Effector memory CD4-positive, alpha-beta T cell (primary cell): ENCODE data around the gene DPP10.

Source experiments
- DNase-seq, 3 donors: peaks; one replicate each; pipeline ENCODE4 v3.0.0-alpha.2; 2020
- H3K27ac ChIP-seq: 2 replicates; pipeline ENCODE4 v1.7.0; 2013; ENCODE audit warnings: mild to moderate bottlenecking, low read length, moderate library complexity; ENCODE audit not compliant: insufficient read depth, poor library complexity, severe bottlenecking
- H3K27me3 ChIP-seq: replicated peaks from 2 replicates; pipeline ENCODE4 v1.7.0; 2013; ENCODE audit warnings: mild to moderate bottlenecking, low read length; ENCODE audit not compliant: insufficient read depth, control insufficient read depth, poor library complexity, severe bottlenecking
- H3K36me3 ChIP-seq: 2 replicates; pipeline ENCODE4 v1.7.0; 2013; ENCODE audit warnings: mild to moderate bottlenecking, low read length, moderate library complexity; ENCODE audit not compliant: control insufficient read depth, insufficient read depth
- H3K4me1 ChIP-seq: 2 replicates; pipeline ENCODE4 v1.7.0; 2013; ENCODE audit warnings: low read length, mild to moderate bottlenecking; ENCODE audit not compliant: control insufficient read depth, insufficient read depth, poor library complexity, severe bottlenecking
- H3K4me3 ChIP-seq: 2 replicates; pipeline ENCODE4 v1.7.0; 2013; ENCODE audit warnings: low read length, low read depth, mild to moderate bottlenecking; ENCODE audit not compliant: insufficient read depth, poor library complexity, severe bottlenecking
- H3K9me3 ChIP-seq: 2 replicates; pipeline ENCODE4 v1.7.0; 2013; ENCODE audit warnings: mild to moderate bottlenecking, low read length, moderate library complexity; ENCODE audit not compliant: control insufficient read depth

Gene DPP10

GRCh38 chr2:115196587-115196986, 754.1 kb downstream of the DPP10 start:
- no peaks in the 10 kb centered on the region for H3K4me1 ChIP-seq
- no peaks in the 10 kb centered on the region for H3K36me3 ChIP-seq
- no peak overlapping the region for H3K27ac ChIP-seq
- DNase-seq, result no peak
- no peaks in the 10 kb centered on the region for H3K27me3 ChIP-seq
- no peaks in the 10 kb centered on the region for H3K9me3 ChIP-seq
- no peak overlapping the region for H3K4me3 ChIP-seq

DNA sequence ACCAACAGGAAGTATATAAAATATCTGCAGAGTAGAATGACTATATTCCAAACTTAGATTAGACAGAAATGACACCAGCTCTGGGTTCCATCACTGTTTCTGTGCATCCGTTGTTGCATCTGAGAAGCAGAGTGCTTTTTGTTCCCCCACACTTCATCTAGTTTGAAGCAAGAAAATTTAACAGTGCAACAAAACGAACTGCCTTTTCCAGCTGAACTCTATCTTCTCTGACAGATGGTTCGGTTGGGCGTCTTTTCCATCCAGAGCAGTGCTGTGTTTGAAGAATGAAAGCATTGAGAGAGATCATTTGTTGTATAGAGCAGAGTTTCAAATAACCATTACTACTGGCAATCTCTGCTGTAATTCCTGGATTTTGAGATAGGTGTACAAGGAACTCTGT, 757.5 kb downstream of the DPP10 start:
- H3K9me3 ChIP-seq, result no peaks in the 10 kb centered on the region
- no peak for DNase-seq
- no peaks in the 10 kb centered on the region for H3K27me3 ChIP-seq
- no peaks in the 10 kb centered on the region for H3K36me3 ChIP-seq
- no peak overlapping the region for H3K4me3 ChIP-seq
- no peak overlapping the region for H3K27ac ChIP-seq
- H3K4me1 ChIP-seq, result no peaks in the 10 kb centered on the region

DNA sequence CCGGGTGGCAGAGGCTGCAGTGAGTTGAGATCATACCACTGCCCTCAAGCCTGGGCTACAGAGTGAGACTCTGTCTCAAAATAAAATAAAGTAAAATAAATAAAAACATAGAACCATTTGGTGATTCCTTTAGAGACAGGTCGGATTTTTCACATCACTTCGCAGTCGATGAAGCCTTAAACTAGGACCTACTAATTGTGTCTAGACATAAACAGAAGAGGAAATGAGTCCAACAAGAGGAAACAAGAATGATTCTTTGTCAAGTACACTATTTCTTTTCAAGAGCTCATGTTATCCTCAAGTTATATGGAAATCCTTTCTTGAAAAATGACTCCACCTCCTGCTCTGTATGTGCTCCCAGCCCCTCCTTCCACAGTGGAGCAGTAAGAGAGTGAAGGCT, 758.9 kb downstream of the DPP10 start:
- Histone ChIP-seq H3K27me3 (no peaks in the 10 kb centered on the region), H3K4me3 (no peak overlapping the region), H3K27ac (no peak overlapping the region), H3K36me3 (no peaks in the 10 kb centered on the region), H3K4me1 (no peaks in the 10 kb centered on the region), H3K9me3 (no peaks in the 10 kb centered on the region)
- no peak for DNase-seq

- Histone ChIP-seq H3K4me1 (no peaks in the 10 kb centered on the region), H3K36me3 (no peaks in the 10 kb centered on the region), H3K27me3 (no peaks in the 10 kb centered on the region), H3K27ac (no peak overlapping the region), H3K9me3 (no peaks in the 10 kb centered on the region), H3K4me3 (no peak overlapping the region)
- no peak for DNase-seq
These were observed 766.2 kb downstream of the DPP10 start for GRCh38 chr2:115208493-115209164.

DNA sequence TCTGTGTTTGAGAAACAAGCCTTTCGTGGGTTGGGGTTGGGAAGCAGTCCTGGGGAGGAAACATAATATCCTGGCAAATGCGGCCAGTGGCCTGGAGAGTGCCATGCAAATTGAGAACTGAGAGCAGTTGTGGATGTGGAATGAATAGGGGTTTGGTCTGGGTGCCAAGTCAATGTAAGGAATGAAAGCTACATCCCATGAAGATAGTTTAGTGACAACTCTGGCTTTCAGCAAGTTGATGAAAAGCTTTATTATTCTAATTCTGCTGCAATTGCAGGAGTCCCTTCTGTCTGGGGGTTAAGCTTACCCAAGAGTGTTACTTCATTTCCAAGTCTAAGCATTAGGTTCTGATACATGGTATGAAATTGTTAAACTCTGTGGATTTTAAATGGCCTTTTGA, 771.6 kb downstream of the DPP10 start:
- Histone ChIP-seq H3K27ac (no peak overlapping the region), H3K27me3 (no peaks in the 10 kb centered on the region), H3K4me3 (no peak overlapping the region), H3K9me3 (no peaks in the 10 kb centered on the region), H3K36me3 (no peaks in the 10 kb centered on the region), H3K4me1 (no peaks in the 10 kb centered on the region)
- DNase-seq, result no peak

- DNase-seq, result no peak
- no peaks in the 10 kb centered on the region for H3K9me3 ChIP-seq
- H3K4me3 ChIP-seq, result no peak overlapping the region
- H3K27me3 ChIP-seq, result no peaks in the 10 kb centered on the region
- H3K36me3 ChIP-seq, result no peaks in the 10 kb centered on the region
- no peaks in the 10 kb centered on the region for H3K4me1 ChIP-seq
- no peak overlapping the region for H3K27ac ChIP-seq
These were observed 776.9 kb downstream of the DPP10 start for GRCh38 chr2:115219296-115219695.

DNA sequence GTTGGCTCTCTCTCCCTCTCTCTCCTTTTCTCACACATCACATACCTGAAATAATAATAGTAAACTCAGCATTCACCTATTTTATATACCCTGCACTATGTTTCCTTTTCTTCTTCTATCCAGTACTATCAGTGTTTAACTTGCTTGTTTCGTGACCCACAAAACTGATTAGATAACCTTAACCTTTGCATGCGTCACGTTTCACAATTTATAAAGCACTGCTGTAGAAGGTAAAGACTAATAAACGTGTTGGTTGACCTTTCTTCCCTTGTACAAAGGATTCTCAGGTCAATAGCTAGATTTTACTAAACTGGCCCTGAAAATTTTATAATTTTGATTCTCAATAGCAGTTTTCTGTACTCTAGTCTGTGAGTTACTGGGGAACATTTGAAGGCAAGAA, 791.7 kb downstream of the DPP10 start:
- Histone ChIP-seq H3K9me3 (no peaks in the 10 kb centered on the region), H3K36me3 (no peaks in the 10 kb centered on the region), H3K4me1 (no peaks in the 10 kb centered on the region), H3K27me3 (no peaks in the 10 kb centered on the region), H3K27ac (no peak overlapping the region), H3K4me3 (no peak overlapping the region)
- DNase-seq, result no peak

GRCh38 chr2:115234737-115235136, 792.3 kb downstream of the DPP10 start:
- Histone ChIP-seq H3K4me1 (no peaks in the 10 kb centered on the region), H3K4me3 (no peak overlapping the region), H3K36me3 (no peaks in the 10 kb centered on the region), H3K9me3 (no peaks in the 10 kb centered on the region), H3K27ac (no peak overlapping the region), H3K27me3 (no peaks in the 10 kb centered on the region)
- no peak for DNase-seq

DNA sequence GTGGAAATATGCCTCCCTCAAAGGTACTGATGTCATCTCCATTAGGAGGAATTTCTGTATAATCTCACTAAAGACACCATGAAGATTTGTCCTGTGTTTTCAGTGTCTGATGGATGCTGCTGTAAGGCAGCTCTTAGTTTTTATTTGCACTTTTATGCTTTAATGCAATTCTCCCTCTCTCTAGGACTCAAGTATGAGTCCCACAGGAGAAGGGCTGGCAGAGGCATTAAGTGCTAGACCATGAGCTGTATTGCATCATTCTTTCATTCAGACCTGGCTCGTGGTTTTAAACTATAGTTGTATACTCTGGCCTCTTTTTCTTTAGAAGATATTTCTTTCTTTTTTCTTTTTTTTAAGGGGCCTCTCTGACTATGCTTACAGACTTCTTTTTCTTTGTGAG, 805.6 kb downstream of the DPP10 start:
- Histone ChIP-seq H3K27me3 (no peaks in the 10 kb centered on the region), H3K4me3 (no peak overlapping the region), H3K9me3 (no peaks in the 10 kb centered on the region), H3K36me3 (no peaks in the 10 kb centered on the region), H3K4me1 (no peaks in the 10 kb centered on the region), H3K27ac (no peak overlapping the region)
- no peak for DNase-seq

- no peak for DNase-seq
- no peaks in the 10 kb centered on the region for H3K36me3 ChIP-seq
- H3K27me3 ChIP-seq, result no peaks in the 10 kb centered on the region
- H3K4me1 ChIP-seq, result no peaks in the 10 kb centered on the region
- H3K4me3 ChIP-seq, result no peak overlapping the region
- no peak overlapping the region for H3K27ac ChIP-seq
- no peaks in the 10 kb centered on the region for H3K9me3 ChIP-seq
These were observed 834.9 kb downstream of the DPP10 start for GRCh38 chr2:115277366-115277765.
